HCT116 (cell line): ENCODE measurements around the gene CCDC82. TPM values are rescaled to one million over a fixed set of nuclear protein-coding genes. Genes with fewer than 3 reads are reported as not detected.

Experiments
- ATAC-seq: fragments of 200-7000 bp; cut with Tn5 transposase; 2 replicates; pipeline ENCODE4 v1.9.1; 2020; ENCODE audit warnings: mild to moderate bottlenecking, moderate library complexity
- BruUV-seq: library from RNA; stranded (reverse); fragments of 400-500 nt; replicated peaks from 2 replicates; lab custom pipeline; 2021; lab: Mats Ljungman, UMichigan
- CTCF ChIA-PET: fragments of 300-600 bp; sonication (Branson Sonifier 250); formaldehyde crosslinking; loops from one replicate; lab custom pipeline; 2021; ENCODE audit warnings: antibody characterized with exemption; lab: Charles Lee
- POLR2A ChIA-PET: fragments of 300-600, 350-600 bp; sonication (Branson Sonifier 250); formaldehyde crosslinking; loops from one replicate; lab custom pipeline; 2021; ENCODE audit warnings: antibody characterized with exemption; lab: Charles Lee
- RAD21 ChIA-PET, 2 experiments: fragments of 300-600 bp; sonication (Branson Sonifier 250); formaldehyde crosslinking; loops; one replicate each; lab custom pipeline; 2023; ENCODE audit warnings: low total read pairs in 2 of 2; ENCODE audit not compliant: uncharacterized antibody in 2 of 2, unreplicated experiment in 2 of 2, low non-redundant PET in 1 of 2; lab: Charles Lee
- DNase-seq: peaks from one replicate; pipeline ENCODE4 v3.0.0-alpha.2; 2010; ENCODE audit warnings: low read depth, low spot score
- H2AFZ ChIP-seq: fragments of 200-600 bp; shearing (Covaris generic), sonication (generic); 2 replicates; pipeline ENCODE4 v1.6.1; 2017; ENCODE audit warnings: low read depth, mixed run types, mixed read lengths, antibody characterized with exemption, low read length; ENCODE audit not compliant: poor library complexity, severe bottlenecking
- H3K27ac ChIP-seq: 2 replicates; pipeline ENCODE4 v1.5.1; 2012; ENCODE audit warnings: low read depth, low read length
- H3K27me3 ChIP-seq: fragments of 200-600 bp; sonication (generic); 2 replicates; pipeline ENCODE4 v1.6.1; 2016; ENCODE audit warnings: mixed run types, low read length, mixed read lengths; ENCODE audit not compliant: insufficient read depth
- H3K36me3 ChIP-seq, 2 experiments: fragments of 200-500 bp in 1 of 2; fragments of 200-600 bp in 1 of 2; sonication (Bioruptor generic) in 1 of 2; sonication (generic) in 1 of 2; 2 replicates each; pipeline versions ENCODE4 v1.5.1 to v1.6.1; 2014 to 2016; ENCODE audit warnings: low read length in 2 of 2, inconsistent platforms in 1 of 2, mixed read lengths in 1 of 2, mixed run types in 1 of 2; ENCODE audit not compliant: insufficient read depth in 2 of 2, control insufficient read depth in 1 of 2
- H3K4me1 ChIP-seq, 2 experiments: fragments of 200-600 bp in 1 of 2; sonication (generic) in 1 of 2; 2 replicates each; pipeline versions ENCODE4 v1.5.1 to v1.6.1; 2012 to 2017; ENCODE audit warnings: low read length in 2 of 2, inconsistent platforms in 1 of 2, mild to moderate bottlenecking in 1 of 2, mixed read lengths in 1 of 2, mixed run types in 1 of 2, moderate library complexity in 1 of 2; ENCODE audit not compliant: insufficient read depth in 2 of 2, control insufficient read depth in 1 of 2
- H3K4me2 ChIP-seq: fragments of 200-600 bp; sonication (generic); 2 replicates; pipeline ENCODE4 v1.6.1; 2017; ENCODE audit warnings: mixed run types, low read length, mixed read lengths
- H3K4me3 ChIP-seq, 2 experiments: fragments of 200-600 bp in 1 of 2; sonication (generic) in 1 of 2; replicated peaks in 1 of 2; 2 replicates each; pipeline ENCODE4 v1.5.1; 2011 to 2016; ENCODE audit warnings: low read length in 2 of 2, control low read depth in 1 of 2, low read depth in 1 of 2, mild to moderate bottlenecking in 1 of 2, mixed read lengths in 1 of 2, mixed run types in 1 of 2
- H3K79me2 ChIP-seq: fragments of 200-600 bp; sonication (generic); 2 replicates; pipeline ENCODE4 v1.6.1; 2017; ENCODE audit warnings: mild to moderate bottlenecking, mixed run types, low read length, moderate library complexity, mixed read lengths; ENCODE audit not compliant: insufficient read depth
- H3K9ac ChIP-seq: fragments of 200-600 bp; sonication (generic); 2 replicates; pipeline ENCODE4 v1.6.1; 2016; ENCODE audit warnings: low read length, mixed read lengths
- H3K9me2 ChIP-seq: fragments of 200-600 bp; sonication (generic), shearing (Covaris generic); 2 replicates; pipeline ENCODE4 v1.6.1; 2017; ENCODE audit warnings: mixed run types, mild to moderate bottlenecking, moderate library complexity; ENCODE audit not compliant: insufficient read depth
- H3K9me3 ChIP-seq, 2 experiments: fragments of 200-500 bp in 1 of 2; fragments of 200-600 bp in 1 of 2; sonication (Bioruptor generic) in 1 of 2; sonication (generic) in 1 of 2; 2 replicates each; pipeline ENCODE4 v1.6.1; 2014 to 2017; ENCODE audit warnings: low read length in 2 of 2, mixed read lengths in 2 of 2, inconsistent platforms in 1 of 2, low read depth in 1 of 2, mild to moderate bottlenecking in 1 of 2, mixed run types in 1 of 2, moderate library complexity in 1 of 2; ENCODE audit not compliant: control insufficient read depth in 1 of 2, insufficient read depth in 1 of 2
- H4K20me1 ChIP-seq: fragments of 200-600 bp; sonication (generic), shearing (Covaris generic); 2 replicates; pipeline ENCODE4 v1.6.1; 2017; ENCODE audit warnings: mixed run types, mild to moderate bottlenecking, moderate library complexity; ENCODE audit not compliant: insufficient read depth
- CTCF ChIP-seq, 3 experiments: fragments of 200-600 bp in 1 of 3; sonication (generic) in 1 of 3; IDR thresholded peaks in 2 of 3; conservative IDR thresholded peaks in 1 of 3; 2 replicates each; pipeline ENCODE4 v1.5.1; 2012 to 2017; ENCODE audit warnings: low read depth in 2 of 3, low read length in 2 of 3, antibody characterized with exemption in 1 of 3, borderline replicate concordance in 1 of 3, control low read depth in 1 of 3, mild to moderate bottlenecking in 1 of 3, mixed read lengths in 1 of 3, mixed run types in 1 of 3, moderate library complexity in 1 of 3; ENCODE audit not compliant: insufficient read depth in 1 of 3
- ELF1 ChIP-seq: IDR thresholded peaks from 2 replicates; pipeline ENCODE4 v1.6.1; 2012; ENCODE audit warnings: low read depth, borderline replicate concordance
- EZH2 ChIP-seq: fragments of 200-600 bp; sonication (generic); IDR thresholded peaks from 2 replicates; pipeline ENCODE4 v1.6.1; 2017; ENCODE audit warnings: antibody characterized with exemption, mixed run types
- EZH2phosphoT487 ChIP-seq: fragments of 200-600 bp; IDR thresholded peaks from 2 replicates; pipeline ENCODE4 v1.6.1; 2018; ENCODE audit warnings: antibody characterized with exemption, borderline replicate concordance
- MAX ChIP-seq: IDR thresholded peaks from 2 replicates; pipeline ENCODE4 v1.6.1; 2012
- POLR2A ChIP-seq: IDR thresholded peaks from 2 replicates; pipeline ENCODE4 v1.7.0; 2011; ENCODE audit warnings: borderline replicate concordance; ENCODE audit not compliant: insufficient read depth, insufficient read length; ENCODE audit errors: extremely low read depth
- SP1 ChIP-seq: IDR thresholded peaks from 2 replicates; pipeline ENCODE4 v1.6.1; 2012; ENCODE audit warnings: low read depth
- SRF ChIP-seq: IDR thresholded peaks from 2 replicates; pipeline ENCODE4 v1.6.1; 2012; ENCODE audit warnings: low read depth
- TCF7L2 ChIP-seq: IDR thresholded peaks from 2 replicates; pipeline ENCODE4 v1.7.0; 2011; ENCODE audit warnings: borderline replicate concordance, inconsistent platforms; ENCODE audit not compliant: insufficient read depth, insufficient read length; ENCODE audit errors: extremely low read depth
- YY1 ChIP-seq: IDR thresholded peaks from 2 replicates; pipeline ENCODE4 v1.6.1; 2011; ENCODE audit warnings: low read length, low read depth, moderate library complexity, mild to moderate bottlenecking; ENCODE audit not compliant: insufficient replicate concordance; ENCODE audit errors: extremely low read depth
- ZFX ChIP-seq: fragments of 450-650 bp; IDR thresholded peaks from 2 replicates; pipeline ENCODE4 v1.6.1; 2017
- intact Hi-C: fragments of 100-400 bp; cut with micrococcal nuclease; formaldehyde crosslinking; loops from 2 replicates; pipeline ENCODE4 v1.10.0; 2022
- total RNA-seq: library from RNA; stranded (reverse); gene quantifications from one replicate; pipeline ENCODE4 v1.2.1, GENCODE V29; 2021; ENCODE audit not compliant: unreplicated experiment
- TF ChIP-seq, protein P1 (sequence below): IDR thresholded peaks from 2 replicates; pipeline ENCODE4 v1.6.1; 2012; ENCODE audit warnings: low read depth
- TF ChIP-seq, protein P2 (sequence below): IDR thresholded peaks from 2 replicates; pipeline ENCODE4 v1.6.1; 2011; ENCODE audit warnings: mild to moderate bottlenecking, low read length, moderate library complexity; ENCODE audit not compliant: insufficient replicate concordance; ENCODE audit errors: extremely low read depth

CCDC82 gene
- total RNA-seq, 1 experiment from 2014 or later, result 11.2 TPM

- TF ChIP-seq CTCF (IDR thresholded peaks at IDR 0.05 in 2 of 3, conservative IDR thresholded peaks at IDR 0.05 in 1 of 3; ENCODE audit: borderline replicate concordance in 1 of 3, insufficient read depth in 1 of 3, low read depth in 2 of 3, low read length in 2 of 3), result no peak
- no peak for TF ChIP-seq YY1
- TF ChIP-seq, all 23 proteins: peak for 0
These were observed 71.3 kb downstream of the CCDC82 start (continued) for GRCh38 chr11:96318399-96318798.

- RAD21 ChIA-PET, result no interaction called here
- peak; percentile 17; the same call in 1 of the 2 replicates for ATAC-seq
- POLR2A ChIA-PET, result no interaction called here
These were observed 71.7 kb downstream of the CCDC82 start for GRCh38 chr11:96317985-96318384.

More at GRCh38 chr11:96317985-96318384, 71.7 kb downstream of the CCDC82 start:
- H3K79me2 ChIP-seq, result no peaks in the 10 kb centered on the region
- H3K27me3 ChIP-seq, result no peaks in the 10 kb centered on the region
- H3K9me3 ChIP-seq, result no peaks in the 10 kb centered on the region
- no peak overlapping the region for H3K9ac ChIP-seq
- H3K9me2 ChIP-seq, result no peaks in the 10 kb centered on the region
- CTCF ChIA-PET, result no interaction called here
- H3K4me3 ChIP-seq, result no peak overlapping the region
- no peaks in the 10 kb centered on the region for H4K20me1 ChIP-seq
- DNase-seq, result no peak
- BruUV-seq, result no TSS peak
- TF ChIP-seq, protein P1, sequence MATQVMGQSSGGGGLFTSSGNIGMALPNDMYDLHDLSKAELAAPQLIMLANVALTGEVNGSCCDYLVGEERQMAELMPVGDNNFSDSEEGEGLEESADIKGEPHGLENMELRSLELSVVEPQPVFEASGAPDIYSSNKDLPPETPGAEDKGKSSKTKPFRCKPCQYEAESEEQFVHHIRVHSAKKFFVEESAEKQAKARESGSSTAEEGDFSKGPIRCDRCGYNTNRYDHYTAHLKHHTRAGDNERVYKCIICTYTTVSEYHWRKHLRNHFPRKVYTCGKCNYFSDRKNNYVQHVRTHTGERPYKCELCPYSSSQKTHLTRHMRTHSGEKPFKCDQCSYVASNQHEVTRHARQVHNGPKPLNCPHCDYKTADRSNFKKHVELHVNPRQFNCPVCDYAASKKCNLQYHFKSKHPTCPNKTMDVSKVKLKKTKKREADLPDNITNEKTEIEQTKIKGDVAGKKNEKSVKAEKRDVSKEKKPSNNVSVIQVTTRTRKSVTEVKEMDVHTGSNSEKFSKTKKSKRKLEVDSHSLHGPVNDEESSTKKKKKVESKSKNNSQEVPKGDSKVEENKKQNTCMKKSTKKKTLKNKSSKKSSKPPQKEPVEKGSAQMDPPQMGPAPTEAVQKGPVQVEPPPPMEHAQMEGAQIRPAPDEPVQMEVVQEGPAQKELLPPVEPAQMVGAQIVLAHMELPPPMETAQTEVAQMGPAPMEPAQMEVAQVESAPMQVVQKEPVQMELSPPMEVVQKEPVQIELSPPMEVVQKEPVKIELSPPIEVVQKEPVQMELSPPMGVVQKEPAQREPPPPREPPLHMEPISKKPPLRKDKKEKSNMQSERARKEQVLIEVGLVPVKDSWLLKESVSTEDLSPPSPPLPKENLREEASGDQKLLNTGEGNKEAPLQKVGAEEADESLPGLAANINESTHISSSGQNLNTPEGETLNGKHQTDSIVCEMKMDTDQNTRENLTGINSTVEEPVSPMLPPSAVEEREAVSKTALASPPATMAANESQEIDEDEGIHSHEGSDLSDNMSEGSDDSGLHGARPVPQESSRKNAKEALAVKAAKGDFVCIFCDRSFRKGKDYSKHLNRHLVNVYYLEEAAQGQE, result no peak
- TF ChIP-seq ZFX (no peak), SP1 (no peak), ELF1 (no peak), EZH2phosphoT487 (no peak), CTCF (IDR thresholded peaks at IDR 0.05 in 2 of 3, conservative IDR thresholded peaks at IDR 0.05 in 1 of 3; ENCODE audit: borderline replicate concordance in 1 of 3, insufficient read depth in 1 of 3, low read depth in 2 of 3, low read length in 2 of 3) (no peak), MAX (no peak), SRF (no peak), POLR2A (no peak), EZH2 (no peak), TCF7L2 (no peak)
- TF ChIP-seq, protein P2, sequence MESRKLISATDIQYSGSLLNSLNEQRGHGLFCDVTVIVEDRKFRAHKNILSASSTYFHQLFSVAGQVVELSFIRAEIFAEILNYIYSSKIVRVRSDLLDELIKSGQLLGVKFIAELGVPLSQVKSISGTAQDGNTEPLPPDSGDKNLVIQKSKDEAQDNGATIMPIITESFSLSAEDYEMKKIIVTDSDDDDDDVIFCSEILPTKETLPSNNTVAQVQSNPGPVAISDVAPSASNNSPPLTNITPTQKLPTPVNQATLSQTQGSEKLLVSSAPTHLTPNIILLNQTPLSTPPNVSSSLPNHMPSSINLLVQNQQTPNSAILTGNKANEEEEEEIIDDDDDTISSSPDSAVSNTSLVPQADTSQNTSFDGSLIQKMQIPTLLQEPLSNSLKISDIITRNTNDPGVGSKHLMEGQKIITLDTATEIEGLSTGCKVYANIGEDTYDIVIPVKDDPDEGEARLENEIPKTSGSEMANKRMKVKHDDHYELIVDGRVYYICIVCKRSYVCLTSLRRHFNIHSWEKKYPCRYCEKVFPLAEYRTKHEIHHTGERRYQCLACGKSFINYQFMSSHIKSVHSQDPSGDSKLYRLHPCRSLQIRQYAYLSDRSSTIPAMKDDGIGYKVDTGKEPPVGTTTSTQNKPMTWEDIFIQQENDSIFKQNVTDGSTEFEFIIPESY, result no peak
- TF ChIP-seq, all 23 proteins: peak for 0
- Histone ChIP-seq H3K27ac (no peak overlapping the region), H3K4me2 (no peak overlapping the region), H2AFZ (no peak overlapping the region), H3K36me3 (no peaks in the 10 kb centered on the region), H3K4me1 (peaks cover 15 to 27% of the 10 kb centered on the region in 2 experiments)
- intact Hi-C loops, result no loop called here
